Breast epithelium (tissue), 4 donors: ENCODE data around the gene ISG15. TPM values are rescaled to one million over a fixed set of nuclear protein-coding genes. Genes with fewer than 3 reads are reported as not detected.

Experiments
- DNase-seq, 2 donors: peaks; one replicate each; pipeline ENCODE4 v3.0.0-alpha.2; 2019; ENCODE audit warnings: low spot score in 2 of 2
- H3K27ac ChIP-seq, 2 donors: fragments of 200-600 bp; sonication (generic) in 1 of 2; one replicate each; pipeline ENCODE4 v1.5.1; 2016 to 2019; ENCODE audit warnings: mild to moderate bottlenecking in 1 of 2
- H3K27me3 ChIP-seq, 2 donors: fragments of 200-600 bp; sonication (generic) in 1 of 2; one replicate each; pipeline versions ENCODE4 v1.5.1 to v1.6.0; 2017 to 2019; ENCODE audit warnings: control low read depth in 1 of 2, mild to moderate bottlenecking in 1 of 2
- H3K36me3 ChIP-seq: fragments of 200-600 bp; one replicate; pipeline ENCODE4 v1.5.1; 2019
- H3K4me1 ChIP-seq, 2 donors: fragments of 200-600 bp; sonication (generic); one replicate each; pipeline ENCODE4 v1.5.1; 2016 to 2019; ENCODE audit warnings: control low read depth in 1 of 2
- H3K4me3 ChIP-seq, 3 donors: fragments of 200-600 bp; sonication (generic); 1 replicate in 2 of 3; 2 replicates in 1 of 3; pipeline ENCODE4 v1.5.1; 2016 to 2019; ENCODE audit warnings: mild to moderate bottlenecking in 3 of 3, moderate library complexity in 2 of 3
- H3K9me3 ChIP-seq, 2 donors: fragments of 200-600 bp; sonication (generic) in 1 of 2; one replicate each; pipeline ENCODE4 v1.5.1; 2016 to 2019; ENCODE audit warnings: control low read depth in 1 of 2
- POLR2A ChIP-seq: fragments of 450-650 bp; IDR thresholded peaks from one replicate; pipeline ENCODE4 v1.6.1; 2016; ENCODE audit warnings: antibody characterized with exemption, mild to moderate bottlenecking, moderate library complexity
- POLR2AphosphoS5 ChIP-seq, 3 donors: sonication (generic); formaldehyde crosslinking; IDR thresholded peaks; one replicate each; pipeline ENCODE4 v1.6.1; 2017; ENCODE audit warnings: antibody characterized with exemption in 3 of 3
- intact Hi-C: fragments of 100-400 bp; cut with DNase I; formaldehyde crosslinking; loops from one replicate; pipeline ENCODE4 v1.15.1; 2023; ENCODE audit warnings: low total_unique reads
- total RNA-seq, 3 donors: library from RNA; depleted of rRNA; stranded (reverse); fragments of >200 nt; gene quantifications; one replicate each; pipeline ENCODE4 v1.1.0, GENCODE V29; 2016
- TF ChIP-seq, protein P1 (sequence below), 3 donors: fragments of 450-650 bp; IDR thresholded peaks; one replicate each; pipeline ENCODE4 v1.5.1; 2016 to 2017; ENCODE audit warnings: antibody characterized with exemption in 3 of 3, mild to moderate bottlenecking in 3 of 3, moderate library complexity in 3 of 3

ISG15 gene
- 10 to 100 TPM; 15.5 to 31.5 (median 18.0) TPM for total RNA-seq

GRCh38 chr1:1013105-1013921, at the start of gene ISG15:
ISG15 (plus strand) TSS chr1:1013497; CDS start chr1:1013574, 77 bp downstream.
- peak; percentile 82 to 84 for DNase-seq
- no peaks in the 10 kb centered on the region for H3K27me3 ChIP-seq
- peak within 1 kb of the TSS; percentile 56 to 69 (median 64) for H3K4me3 ChIP-seq
- intact Hi-C loops, result no loop called here
- no peaks in the 10 kb centered on the region for H3K4me1 ChIP-seq
- TF ChIP-seq POLR2A (no peak), POLR2AphosphoS5 (IDR thresholded peaks at IDR 0.05) (peak; percentile 49 to 82 (median 53))
- H3K9me3 ChIP-seq, result no peaks in the 10 kb centered on the region
- no peaks in the 10 kb centered on the region for H3K36me3 ChIP-seq
- H3K27ac ChIP-seq, result peak within 1 kb of the TSS; percentile 82 to 92

- H3K27me3 ChIP-seq, result peaks cover 0 to 4% of the 10 kb centered on the region in 2 donors
- H3K36me3 ChIP-seq, result no peaks in the 10 kb centered on the region
- DNase-seq, result no peak
- no peak overlapping the region for H3K4me3 ChIP-seq
- TF ChIP-seq POLR2AphosphoS5 (IDR thresholded peaks at IDR 0.05), result no peak
- no peak for TF ChIP-seq POLR2A
- TF ChIP-seq, protein P1, sequence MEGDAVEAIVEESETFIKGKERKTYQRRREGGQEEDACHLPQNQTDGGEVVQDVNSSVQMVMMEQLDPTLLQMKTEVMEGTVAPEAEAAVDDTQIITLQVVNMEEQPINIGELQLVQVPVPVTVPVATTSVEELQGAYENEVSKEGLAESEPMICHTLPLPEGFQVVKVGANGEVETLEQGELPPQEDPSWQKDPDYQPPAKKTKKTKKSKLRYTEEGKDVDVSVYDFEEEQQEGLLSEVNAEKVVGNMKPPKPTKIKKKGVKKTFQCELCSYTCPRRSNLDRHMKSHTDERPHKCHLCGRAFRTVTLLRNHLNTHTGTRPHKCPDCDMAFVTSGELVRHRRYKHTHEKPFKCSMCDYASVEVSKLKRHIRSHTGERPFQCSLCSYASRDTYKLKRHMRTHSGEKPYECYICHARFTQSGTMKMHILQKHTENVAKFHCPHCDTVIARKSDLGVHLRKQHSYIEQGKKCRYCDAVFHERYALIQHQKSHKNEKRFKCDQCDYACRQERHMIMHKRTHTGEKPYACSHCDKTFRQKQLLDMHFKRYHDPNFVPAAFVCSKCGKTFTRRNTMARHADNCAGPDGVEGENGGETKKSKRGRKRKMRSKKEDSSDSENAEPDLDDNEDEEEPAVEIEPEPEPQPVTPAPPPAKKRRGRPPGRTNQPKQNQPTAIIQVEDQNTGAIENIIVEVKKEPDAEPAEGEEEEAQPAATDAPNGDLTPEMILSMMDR (IDR thresholded peaks at IDR 0.05), result no peak
- peaks cover 4 to 16% of the 10 kb centered on the region in 2 donors for H3K4me1 ChIP-seq
- H3K27ac ChIP-seq, result no peak overlapping the region
- intact Hi-C loops, result no loop called here
- no peaks in the 10 kb centered on the region for H3K9me3 ChIP-seq
Measured at GRCh38 chr1:963746-964525, 49.4 kb upstream of the ISG15 start.

DNA sequence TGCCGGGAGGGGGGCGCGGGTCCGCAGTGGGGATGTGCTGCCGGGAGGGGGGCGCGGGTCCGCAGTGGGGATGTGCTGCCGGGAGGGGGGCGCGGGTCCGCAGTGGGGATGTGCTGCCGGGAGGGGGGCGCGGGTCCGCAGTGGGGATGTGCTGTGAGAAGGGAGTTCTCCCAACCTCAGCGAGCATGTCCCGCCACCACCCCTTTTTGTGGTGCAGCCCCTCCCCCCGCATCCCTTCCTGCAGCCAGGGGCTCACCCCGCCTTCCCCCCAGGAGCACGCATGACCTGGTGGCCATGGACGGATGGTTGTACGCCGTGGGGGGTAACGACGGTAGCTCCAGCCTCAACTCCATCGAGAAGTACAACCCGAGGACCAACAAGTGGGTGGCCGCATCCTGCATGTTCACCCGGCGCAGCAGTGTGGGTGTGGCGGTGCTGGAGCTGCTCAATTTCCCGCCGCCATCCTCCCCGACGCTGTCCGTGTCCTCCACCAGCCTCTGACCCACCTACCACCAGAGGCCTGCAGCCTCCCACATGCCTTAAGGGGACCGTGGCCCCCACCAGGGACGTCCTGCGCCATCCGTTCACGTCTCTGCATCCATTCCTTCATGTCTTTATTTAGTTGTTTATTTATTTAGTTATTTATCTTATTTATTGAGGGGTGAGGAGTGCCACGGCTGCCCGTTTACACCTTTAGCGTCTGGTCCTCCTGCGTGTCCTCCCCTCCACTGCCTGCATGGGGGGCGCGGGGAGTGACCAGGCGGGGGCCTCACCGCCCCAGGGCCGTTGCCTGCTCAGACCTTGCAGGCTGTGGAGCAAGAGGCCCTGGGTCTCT, 48.4 kb upstream of the ISG15 start:
- Histone ChIP-seq H3K36me3 (no peaks in the 10 kb centered on the region), H3K27me3 (peaks cover 0 to 4% of the 10 kb centered on the region in 2 donors), H3K4me3 (no peak overlapping the region), H3K9me3 (no peaks in the 10 kb centered on the region), H3K4me1 (peaks cover 4 to 16% of the 10 kb centered on the region in 2 donors), H3K27ac (no peak overlapping the region)
- no peak for DNase-seq
- intact Hi-C loops, result no loop called here
- TF ChIP-seq, protein P1 (IDR thresholded peaks at IDR 0.05), result no peak
- TF ChIP-seq POLR2AphosphoS5 (IDR thresholded peaks at IDR 0.05) (no peak), POLR2A (no peak)

DNA sequence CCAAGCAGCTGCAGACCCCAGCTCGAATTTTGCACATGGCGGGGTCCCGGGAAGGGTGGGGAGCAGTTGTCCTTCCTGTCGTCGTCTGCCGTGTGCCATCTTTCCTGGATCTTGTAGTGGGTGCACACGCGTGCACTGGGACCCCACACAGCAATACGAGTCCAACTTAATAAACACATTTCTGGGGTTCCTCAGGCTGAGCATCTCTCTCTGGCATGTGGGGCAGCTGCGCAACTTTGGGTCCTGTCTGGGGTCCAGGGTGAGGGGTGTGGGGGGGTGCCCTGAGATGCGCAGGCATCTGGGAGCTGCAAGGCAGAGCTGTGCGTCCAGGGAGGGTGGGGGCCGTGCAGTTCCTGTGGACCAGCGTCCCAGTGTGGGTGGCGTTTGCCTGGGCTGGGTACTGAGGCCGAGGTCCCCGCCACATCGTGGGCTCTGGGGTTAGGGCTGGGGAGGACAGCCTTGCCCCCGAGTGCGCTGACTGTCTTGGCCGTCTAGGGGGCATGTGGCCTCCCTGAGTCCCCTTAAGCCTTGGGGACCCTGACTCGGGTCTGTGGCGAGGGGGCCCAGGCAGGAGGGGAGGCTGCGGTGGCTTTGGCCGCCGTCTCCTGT, 47.7 kb upstream of the ISG15 start:
- H3K27me3 ChIP-seq, result peaks cover 0 to 10% of the 10 kb centered on the region in 2 donors
- DNase-seq, result no peak
- intact Hi-C loops, result no loop called here
- H3K27ac ChIP-seq, result peak overlapping the region; percentile 93 to 95
- peaks cover 4 to 16% of the 10 kb centered on the region in 2 donors for H3K4me1 ChIP-seq
- peak overlapping the region in 2 of 3 donors; percentile 69 to 93 for H3K4me3 ChIP-seq
- H3K9me3 ChIP-seq, result no peaks in the 10 kb centered on the region
- no peaks in the 10 kb centered on the region for H3K36me3 ChIP-seq
- TF ChIP-seq POLR2AphosphoS5 (IDR thresholded peaks at IDR 0.05), result no peak
- TF ChIP-seq, protein P1 (IDR thresholded peaks at IDR 0.05), result no peak
- TF ChIP-seq POLR2A, result no peak
